HG02970 (cell line): Measurements from ENCODE around the gene SLC17A4.

Experiments
- ATAC-seq: cut with Tn5 transposase; IDR thresholded peaks from one replicate; pipeline ENCODE4 v1.9.1; 2021; ENCODE audit warnings: mild to moderate bottlenecking, moderate library complexity, moderate number of reproducible peaks; ENCODE audit not compliant: unreplicated experiment, low FRiP score

SLC17A4 gene

GRCh38 chr6:25754535-25754934 lies at the start of gene SLC17A4:
Gene SLC17A4 (plus strand): TSS chr6:25754742. CDS start chr6:25761963, 7,221 bp downstream.
- no peak for ATAC-seq

DNA sequence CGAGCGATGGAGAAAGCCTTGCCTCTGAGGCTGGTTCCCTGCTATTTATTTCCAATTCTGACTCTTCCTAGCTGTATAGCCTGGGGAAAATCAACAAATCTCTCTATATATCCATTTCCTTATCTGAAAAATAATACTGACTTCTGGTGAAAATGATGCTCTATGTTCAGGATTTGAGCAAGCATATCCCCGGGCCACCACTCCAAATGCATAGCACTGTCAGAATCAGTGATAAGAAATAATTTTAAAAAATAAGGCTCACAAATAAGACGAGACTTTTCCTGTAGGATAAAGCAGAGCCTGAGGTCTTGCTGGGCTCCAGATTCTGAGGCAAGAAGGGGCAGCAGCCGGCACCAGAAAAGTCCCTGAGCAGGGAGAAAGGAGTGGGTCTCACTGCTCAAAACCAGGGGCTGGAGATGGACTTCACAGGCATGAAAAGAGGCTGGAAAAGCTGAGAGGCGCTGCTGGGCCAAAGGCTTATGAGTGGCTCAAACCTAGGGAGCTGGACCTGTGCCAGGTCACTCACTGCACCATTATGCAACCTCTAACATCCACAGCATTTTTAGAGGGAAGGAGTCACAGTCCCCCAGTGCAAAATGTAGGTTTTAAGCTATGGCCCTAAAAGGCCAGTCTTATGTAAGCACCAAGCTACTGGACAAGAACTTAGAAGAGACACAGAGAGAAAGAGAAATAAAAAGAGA lies 48.1 kb upstream of the SLC17A4 start:
- ATAC-seq = no peak

DNA sequence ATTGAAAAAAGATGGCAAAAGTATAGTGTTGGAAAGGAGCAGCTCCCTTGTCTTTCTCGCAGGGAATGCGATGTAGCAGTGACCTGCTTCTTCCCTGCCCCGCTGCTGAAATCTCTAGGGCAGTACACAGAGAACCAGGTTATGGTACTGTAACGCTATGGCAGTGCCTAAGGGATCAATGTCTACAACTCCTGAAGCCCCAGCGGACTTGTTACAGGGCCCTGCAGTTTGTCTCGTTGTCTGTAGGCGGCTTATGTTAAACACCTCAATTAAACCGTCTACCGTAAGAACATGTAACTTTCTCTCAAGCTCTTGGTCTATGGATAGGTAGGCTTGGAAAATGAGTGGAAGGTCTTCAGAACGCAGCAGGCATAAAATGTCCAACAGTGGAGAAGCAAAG lies 44.8 kb upstream of the SLC17A4 start:
- ATAC-seq = no peak

DNA sequence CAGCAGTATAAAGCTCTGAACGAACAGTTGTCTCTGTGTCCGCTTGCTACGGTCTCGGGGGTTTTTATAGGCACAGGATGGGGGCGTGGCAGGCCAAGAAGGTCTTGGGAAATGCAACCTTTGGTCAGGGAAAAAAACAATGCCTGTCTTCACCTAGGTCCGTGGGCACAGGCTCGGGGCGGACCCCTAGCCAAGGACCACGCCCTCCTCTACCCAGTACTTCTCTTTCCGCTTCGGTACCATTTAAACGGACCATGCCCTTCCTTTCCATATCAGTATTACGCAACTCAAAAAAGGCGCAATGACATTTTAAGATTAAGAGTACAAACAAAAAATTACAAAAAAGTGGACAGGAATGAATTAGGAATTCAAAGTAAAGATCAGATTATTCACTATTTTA lies 44.3 kb upstream of the SLC17A4 start:
- ATAC-seq = no peak

DNA sequence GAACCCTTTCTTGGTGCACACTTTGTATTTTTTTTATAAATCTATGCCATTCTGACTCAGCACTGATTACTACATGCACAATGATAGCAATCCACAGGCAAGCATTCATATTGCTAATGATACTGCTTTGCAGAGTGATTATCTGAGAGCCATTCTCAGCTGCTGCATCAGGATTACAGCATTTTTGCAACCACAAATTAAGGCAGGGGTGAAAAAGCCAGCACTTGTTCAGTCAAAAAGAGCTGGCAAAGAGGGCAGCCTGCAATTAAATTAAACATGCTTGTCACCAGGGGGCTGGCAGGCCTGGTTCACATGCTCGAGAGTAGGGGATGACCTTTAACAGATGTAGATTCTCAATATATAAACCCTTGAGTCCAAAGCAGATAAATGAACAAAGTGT lies 40.7 kb upstream of the SLC17A4 start:
- no peak for ATAC-seq

- ATAC-seq = no peak
Observed at GRCh38 chr6:25714765-25715164, 39.8 kb upstream of the SLC17A4 start.

DNA sequence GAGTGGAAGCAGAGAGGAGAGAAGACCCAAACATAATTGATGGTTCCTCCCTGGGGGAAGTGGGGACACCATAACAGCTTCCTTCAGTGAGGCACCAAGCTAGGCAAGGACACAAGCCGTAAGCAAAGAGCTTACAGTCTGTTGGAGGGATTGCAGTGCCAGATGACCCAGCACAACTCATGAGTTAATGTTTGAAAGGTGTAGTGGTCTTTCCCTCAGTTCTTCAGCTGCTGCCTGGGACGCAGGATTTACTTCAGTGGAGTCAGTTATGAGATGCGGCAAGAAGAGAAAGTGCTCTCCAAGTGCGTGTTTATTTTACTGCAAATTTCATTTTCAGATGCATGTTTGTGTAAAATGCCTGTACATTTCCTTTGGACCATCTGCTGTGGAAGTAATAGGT lies 38.7 kb upstream of the SLC17A4 start:
- no peak for ATAC-seq

DNA sequence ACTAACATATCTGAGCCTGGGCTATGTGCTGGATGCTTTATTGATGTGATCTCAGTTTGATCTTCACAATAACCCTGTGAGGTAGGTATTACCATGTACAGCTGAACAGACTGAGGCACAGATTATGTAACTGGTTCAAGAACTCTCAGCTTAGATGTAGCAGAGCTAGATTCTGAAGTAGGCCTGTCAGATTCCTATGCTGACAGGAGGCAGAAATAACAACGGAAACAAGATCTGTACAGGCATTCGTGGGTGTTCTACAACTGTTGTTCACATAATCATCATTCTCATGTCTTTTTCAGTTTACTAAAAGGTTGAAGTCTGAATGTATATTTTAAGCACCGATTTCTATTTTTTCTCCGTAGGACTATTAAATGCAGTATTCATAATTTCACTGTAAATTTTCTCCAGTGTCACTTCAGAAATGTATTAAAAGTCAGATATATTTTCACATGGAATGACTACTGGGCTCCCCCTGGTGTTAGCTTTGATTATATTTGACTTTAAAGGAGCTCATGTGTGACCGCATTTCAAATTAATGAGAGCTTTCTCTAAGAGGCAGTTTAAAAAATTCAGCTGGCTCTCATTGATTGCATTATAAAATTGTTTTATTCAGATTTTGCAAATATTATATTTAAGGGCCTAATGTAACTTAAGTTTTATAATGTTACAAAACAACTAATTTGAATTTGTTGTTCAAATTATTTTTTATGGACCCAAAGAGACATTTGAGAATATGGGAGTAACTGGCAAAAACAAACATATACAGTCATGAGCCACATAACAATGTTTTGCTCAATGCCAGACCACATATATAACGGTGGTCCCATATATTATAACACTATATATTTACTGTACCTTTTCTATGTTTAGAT lies 36.4 kb upstream of the SLC17A4 start:
- no peak for ATAC-seq

GRCh38 chr6:25726122-25726911 lies 28.2 kb upstream of the SLC17A4 start:
- no peak for ATAC-seq

DNA sequence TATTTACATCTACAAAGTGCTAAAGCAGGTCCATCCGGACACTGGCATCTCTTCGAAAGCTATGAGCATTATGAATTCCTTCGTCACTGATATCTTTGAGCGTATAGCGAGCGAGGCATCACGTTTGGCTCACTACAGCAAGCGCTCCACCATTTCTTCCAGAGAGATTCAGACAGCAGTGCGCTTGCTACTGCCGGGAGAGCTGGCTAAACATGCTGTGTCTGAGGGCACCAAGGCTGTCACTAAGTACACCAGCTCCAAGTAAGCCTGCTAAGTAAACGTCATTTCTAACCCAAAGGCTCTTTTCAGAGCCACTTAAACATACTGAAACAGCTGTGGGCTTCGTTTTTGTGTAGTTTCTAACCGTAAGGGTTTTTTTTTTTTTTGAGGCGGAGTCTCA lies 27.5 kb upstream of the SLC17A4 start:
- ATAC-seq = no peak

- no peak for ATAC-seq
Observed at GRCh38 chr6:25730907-25731306, 23.6 kb upstream of the SLC17A4 start.

GRCh38 chr6:25731721-25732120 lies 22.8 kb upstream of the SLC17A4 start:
- ATAC-seq = no peak

GRCh38 chr6:25732468-25733198 lies 21.9 kb upstream of the SLC17A4 start:
- ATAC-seq = no peak

DNA sequence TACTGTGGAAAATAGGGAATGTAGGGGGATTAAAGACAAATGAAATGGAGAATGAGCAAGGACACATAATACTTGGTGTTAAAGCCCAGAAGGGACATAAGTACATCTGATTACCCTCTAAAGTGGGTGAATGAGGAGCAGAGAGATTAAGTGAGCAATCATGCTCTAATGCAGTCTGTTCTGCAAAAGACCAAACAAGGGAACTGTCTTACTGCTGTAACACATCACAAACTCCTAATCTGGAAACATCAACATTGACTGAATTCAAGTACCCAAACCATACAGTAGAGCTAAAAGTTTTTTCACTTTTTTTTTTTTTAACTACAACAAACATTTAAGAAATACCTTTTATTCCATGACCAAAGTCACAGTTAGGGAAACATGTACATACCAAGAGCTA lies 19.3 kb upstream of the SLC17A4 start:
- no peak for ATAC-seq

DNA sequence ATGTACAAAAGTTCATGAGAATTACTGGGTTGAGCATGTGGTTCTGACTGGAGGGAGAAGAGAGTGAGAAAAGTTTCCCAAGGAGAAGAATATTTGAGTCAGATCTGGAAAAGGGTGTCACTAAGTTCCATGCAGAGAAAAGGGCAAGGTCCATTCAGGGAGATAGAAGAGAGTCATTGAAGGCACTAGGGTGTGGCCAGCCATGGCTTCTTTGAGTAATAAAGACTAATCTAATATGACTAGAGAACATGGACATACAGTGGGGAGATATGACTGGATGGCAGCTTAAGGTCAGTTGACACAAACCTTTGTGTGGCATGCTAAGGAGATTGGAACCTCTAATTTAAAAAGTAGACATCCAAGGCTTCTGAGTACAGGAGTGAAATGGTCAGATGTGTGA lies 10.7 kb upstream of the SLC17A4 start:
- no peak for ATAC-seq

DNA sequence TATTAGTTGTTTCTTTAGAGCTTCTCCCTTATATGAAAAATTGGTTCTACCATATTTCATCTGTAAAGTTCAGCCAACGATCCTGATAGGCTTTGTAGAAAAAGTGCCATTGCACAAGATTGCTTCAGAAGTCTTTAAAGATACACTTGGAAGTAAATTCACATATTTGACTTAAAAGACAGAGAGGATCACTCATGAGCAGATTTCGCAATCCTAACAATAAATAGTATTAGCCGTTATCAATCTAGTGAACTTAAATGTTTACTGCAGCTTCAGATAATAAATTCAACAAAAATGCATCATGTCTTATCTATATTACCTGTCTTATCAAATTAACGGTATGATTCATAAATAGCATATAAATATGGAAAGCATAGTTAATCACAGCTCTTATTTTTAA lies 8.7 kb upstream of the SLC17A4 start:
- ATAC-seq = no peak

DNA sequence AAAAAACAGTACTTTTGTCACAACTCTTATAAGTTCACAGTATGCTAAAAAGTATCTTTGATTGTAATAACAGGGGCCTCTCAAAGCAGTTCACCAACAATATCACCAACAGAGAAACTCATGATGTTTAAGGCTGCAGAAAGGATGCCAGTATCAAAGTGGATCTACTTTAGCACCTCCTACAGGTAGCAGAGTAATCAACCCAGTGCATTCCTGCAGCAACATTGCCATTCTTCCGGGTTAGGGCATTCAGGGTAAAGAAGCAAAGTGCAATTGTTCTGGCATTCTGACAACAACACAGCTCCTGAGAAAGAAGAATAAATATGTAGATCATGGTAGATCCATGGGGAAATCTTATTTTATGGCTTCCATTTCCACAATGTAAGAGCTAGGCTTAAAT lies 7.6 kb upstream of the SLC17A4 start:
- no peak for ATAC-seq

- no peak for ATAC-seq
Observed at GRCh38 chr6:25747477-25747876, 7.1 kb upstream of the SLC17A4 start.

DNA sequence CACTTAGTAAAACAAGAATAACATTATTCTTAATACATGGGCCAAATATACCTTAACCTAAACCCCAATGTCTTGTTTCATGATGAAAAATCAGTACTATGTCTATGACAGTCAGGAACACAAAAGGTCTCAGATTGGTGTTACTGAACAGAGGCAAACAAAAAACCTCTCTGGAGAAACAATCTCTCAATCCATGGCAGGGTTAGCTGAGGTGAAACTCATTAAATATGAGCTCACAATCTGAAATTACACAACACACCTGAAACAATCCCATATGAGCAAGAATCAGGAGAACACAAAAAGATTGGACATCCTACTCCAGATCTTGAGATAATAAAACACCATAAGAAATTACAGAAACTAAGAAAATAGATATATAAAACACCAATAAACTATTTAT lies 6.5 kb upstream of the SLC17A4 start:
- no peak for ATAC-seq
